ENCODE measurements around the gene CEACAM18. TPM values are rescaled to one million over a fixed set of nuclear protein-coding genes. Genes with fewer than 3 reads are reported as not detected.
"Not testable (repeated sequence)": the region's sequence is repeated elsewhere in the genome, so short reads cannot be mapped to it uniquely, and the experiment has no call there.

CEACAM18 gene
- total RNA-seq, 1 donor from 2014 or later = not detected

- no peaks in the 10 kb centered on the region for H3K4me1 Mint-ChIP-seq (ENCODE audit: unreplicated experiment)
These were observed 39.3 kb upstream of the CEACAM18 start for GRCh38 chr19:51439021-51439465.

GRCh38 chr19:51440052-51440451 is 38.3 kb upstream of the CEACAM18 start:
- Mint-ChIP-seq H3K27ac (ENCODE audit: unreplicated experiment) (no peak overlapping the region), H3K27me3 (ENCODE audit: unreplicated experiment) (no peaks in the 10 kb centered on the region), H3K36me3 (ENCODE audit: unreplicated experiment) (no peaks in the 10 kb centered on the region), H3K4me3 (ENCODE audit: unreplicated experiment) (no peak overlapping the region), H3K4me1 (ENCODE audit: unreplicated experiment) (no peaks in the 10 kb centered on the region), H3K9me3 (ENCODE audit: unreplicated experiment) (peaks cover 17% of the 10 kb centered on the region)
- no peak for DNase-seq (ENCODE audit: extremely low spot score, unreplicated experiment)
- no peak for TF ChIP-seq CTCF (IDR thresholded peaks at IDR 0.05)

More at GRCh38 chr19:51439021-51439465, 39.3 kb upstream of the CEACAM18 start:
- Mint-ChIP-seq H3K9me3 (ENCODE audit: unreplicated experiment) (peaks cover 17% of the 10 kb centered on the region), H3K36me3 (ENCODE audit: unreplicated experiment) (no peaks in the 10 kb centered on the region), H3K27ac (ENCODE audit: unreplicated experiment) (no peak overlapping the region), H3K4me3 (ENCODE audit: unreplicated experiment) (no peak overlapping the region), H3K27me3 (ENCODE audit: unreplicated experiment) (no peaks in the 10 kb centered on the region)
- peak; percentile 25 for TF ChIP-seq CTCF (IDR thresholded peaks at IDR 0.05)
- no peak for DNase-seq (ENCODE audit: extremely low spot score, unreplicated experiment)

GRCh38 chr19:51440846-51441409 is 37.4 kb upstream of the CEACAM18 start:
- Mint-ChIP-seq H3K4me3 (ENCODE audit: unreplicated experiment) (no peak overlapping the region), H3K36me3 (ENCODE audit: unreplicated experiment) (no peaks in the 10 kb centered on the region), H3K27me3 (ENCODE audit: unreplicated experiment) (no peaks in the 10 kb centered on the region), H3K9me3 (ENCODE audit: unreplicated experiment) (peaks cover 17% of the 10 kb centered on the region), H3K27ac (ENCODE audit: unreplicated experiment) (no peak overlapping the region), H3K4me1 (ENCODE audit: unreplicated experiment) (no peaks in the 10 kb centered on the region)
- TF ChIP-seq CTCF (IDR thresholded peaks at IDR 0.05) = no peak
- DNase-seq (ENCODE audit: extremely low spot score, unreplicated experiment) = no peak

GRCh38 chr19:51441410-51442390 is 36.6 kb upstream of the CEACAM18 start:
- DNase-seq (ENCODE audit: extremely low spot score, unreplicated experiment) = no peak
- no peak overlapping the region for H3K27ac Mint-ChIP-seq (ENCODE audit: unreplicated experiment)
- peaks cover 21% of the 10 kb centered on the region for H3K9me3 Mint-ChIP-seq (ENCODE audit: unreplicated experiment)
- no peak overlapping the region for H3K4me3 Mint-ChIP-seq (ENCODE audit: unreplicated experiment)
- no peaks in the 10 kb centered on the region for H3K27me3 Mint-ChIP-seq (ENCODE audit: unreplicated experiment)
- H3K36me3 Mint-ChIP-seq (ENCODE audit: unreplicated experiment) = no peaks in the 10 kb centered on the region
- no peak for TF ChIP-seq CTCF (IDR thresholded peaks at IDR 0.05)
- H3K4me1 Mint-ChIP-seq (ENCODE audit: unreplicated experiment) = no peaks in the 10 kb centered on the region

- not testable (repeated sequence) for H3K36me3 Mint-ChIP-seq (ENCODE audit: unreplicated experiment); H3K4me1 Mint-ChIP-seq (ENCODE audit: unreplicated experiment); H3K4me3 Mint-ChIP-seq (ENCODE audit: unreplicated experiment); H3K27ac Mint-ChIP-seq (ENCODE audit: unreplicated experiment); H3K27me3 Mint-ChIP-seq (ENCODE audit: unreplicated experiment)
- peaks cover 29% of the 10 kb centered on the region for H3K9me3 Mint-ChIP-seq (ENCODE audit: unreplicated experiment)
- DNase-seq (ENCODE audit: extremely low spot score, unreplicated experiment) = peak; percentile 10
These were observed 30.8 kb upstream of the CEACAM18 start for GRCh38 chr19:51447510-51447909.
